Measurements from ENCODE around the gene ABT1. TPM values are rescaled to one million over a fixed set of nuclear protein-coding genes. Genes with fewer than 3 reads are reported as not detected.
"Not testable (repeated sequence)": the region's sequence is repeated elsewhere in the genome, so short reads cannot be mapped to it uniquely, and the experiment has no call there.

ABT1 gene
- polyA plus RNA-seq = 10 to 100 TPM in 1 of 2 donors, 1 to 10 TPM in 1; 7.9 to 17.8 TPM

DNA sequence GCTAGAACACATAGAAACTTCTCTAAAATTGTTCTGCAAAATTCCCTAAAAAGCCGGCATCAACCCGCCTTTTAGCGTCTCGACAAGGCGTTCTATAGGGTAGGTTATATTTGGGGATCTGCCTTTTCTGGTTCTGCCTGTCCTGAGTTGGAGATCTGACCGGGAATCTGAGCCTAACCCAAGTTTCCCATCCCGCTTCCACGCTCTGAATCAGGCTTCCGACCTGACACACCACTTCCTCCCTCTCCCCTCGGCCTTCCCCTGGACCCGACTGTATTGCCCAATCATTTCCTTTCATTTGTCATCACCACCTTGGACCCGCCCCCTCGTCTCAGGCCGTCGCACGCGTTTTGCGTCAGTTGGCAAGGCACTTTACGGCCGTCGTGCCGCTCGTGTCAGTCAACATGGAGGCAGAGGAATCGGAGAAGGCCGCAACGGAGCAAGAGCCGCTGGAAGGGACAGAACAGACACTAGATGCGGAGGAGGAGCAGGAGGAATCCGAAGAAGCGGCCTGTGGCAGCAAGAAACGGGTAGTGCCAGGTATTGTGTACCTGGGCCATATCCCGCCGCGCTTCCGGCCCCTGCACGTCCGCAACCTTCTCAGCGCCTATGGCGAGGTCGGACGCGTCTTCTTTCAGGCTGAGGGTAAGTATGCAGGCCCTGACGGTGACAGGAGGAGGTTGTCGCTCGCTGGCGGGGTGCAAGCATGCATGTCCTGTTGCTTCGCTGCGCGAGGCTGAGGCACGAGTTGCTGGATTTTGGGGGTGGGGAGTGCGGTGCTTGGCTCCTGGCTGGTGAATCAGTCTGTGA, at the start of gene ABT1:
Gene ABT1 (plus strand): TSS at position 375 of the 810 bp plus-strand sequence. CDS start 30 bp downstream, at position 405.
- Histone ChIP-seq H3K27ac (ENCODE audit: low read depth in 2 of 2, low read length in 1 of 2) (peak within 1 kb of the TSS; percentile 91 to 97), H3K36me3 (ENCODE audit: control insufficient read depth in 2 of 2, insufficient read depth in 2 of 2, low read length in 1 of 2) (peaks cover 0 to 9% of the 10 kb centered on the region in 2 donors), H3K9me3 (ENCODE audit: control insufficient read depth in 2 of 2, insufficient read depth in 1 of 2, low read depth in 1 of 2, low read length in 1 of 2) (no peaks in the 10 kb centered on the region), H3K4me3 (ENCODE audit: low read depth in 1 of 2, low read length in 2 of 2) (peak within 1 kb of the TSS; percentile 86 to 96), H3K27me3 (ENCODE audit: control insufficient read depth in 1 of 2, insufficient read depth in 2 of 2, low read length in 2 of 2) (no peaks in the 10 kb centered on the region), H3K4me1 (ENCODE audit: control insufficient read depth in 2 of 2, insufficient read depth in 2 of 2, low read length in 1 of 2) (peaks cover 6 to 10% of the 10 kb centered on the region in 2 donors)
- 0% methylated on average over 51 of the region's 51 CpGs for WGBS, 2 donors

DNA sequence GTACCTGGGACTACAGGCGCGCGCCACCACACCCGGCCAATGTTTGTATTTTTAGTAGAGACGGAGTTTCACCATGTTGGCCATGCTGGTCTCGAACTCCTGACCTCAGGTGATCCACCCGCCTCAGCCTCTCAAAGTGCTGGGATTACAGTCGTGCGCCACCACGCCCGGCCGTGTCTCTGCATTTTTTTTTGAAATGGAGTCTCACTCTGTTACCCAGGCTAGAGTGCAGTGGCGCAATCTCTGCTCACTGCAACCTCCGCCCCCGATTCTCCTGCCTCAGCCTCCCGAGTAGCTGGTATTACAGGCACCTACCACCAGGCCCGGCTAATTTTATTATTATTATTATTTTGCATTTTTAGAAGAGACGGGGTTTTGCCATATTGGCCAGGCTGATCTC, 49.4 kb upstream of the ABT1 start:
- H3K4me1 ChIP-seq (ENCODE audit: control insufficient read depth in 2 of 2, insufficient read depth in 2 of 2, low read length in 1 of 2); H3K36me3 ChIP-seq (ENCODE audit: control insufficient read depth in 2 of 2, insufficient read depth in 2 of 2, low read length in 1 of 2); H3K27ac ChIP-seq (ENCODE audit: low read depth in 2 of 2, low read length in 1 of 2); H3K4me3 ChIP-seq (ENCODE audit: low read depth in 1 of 2, low read length in 2 of 2); H3K9me3 ChIP-seq (ENCODE audit: control insufficient read depth in 2 of 2, insufficient read depth in 1 of 2, low read depth in 1 of 2, low read length in 1 of 2); H3K27me3 ChIP-seq (ENCODE audit: control insufficient read depth in 1 of 2, insufficient read depth in 2 of 2, low read length in 2 of 2): not testable (repeated sequence)
- 95 to 97% methylated on average over 18 of the region's 18 CpGs for WGBS, 2 donors

DNA sequence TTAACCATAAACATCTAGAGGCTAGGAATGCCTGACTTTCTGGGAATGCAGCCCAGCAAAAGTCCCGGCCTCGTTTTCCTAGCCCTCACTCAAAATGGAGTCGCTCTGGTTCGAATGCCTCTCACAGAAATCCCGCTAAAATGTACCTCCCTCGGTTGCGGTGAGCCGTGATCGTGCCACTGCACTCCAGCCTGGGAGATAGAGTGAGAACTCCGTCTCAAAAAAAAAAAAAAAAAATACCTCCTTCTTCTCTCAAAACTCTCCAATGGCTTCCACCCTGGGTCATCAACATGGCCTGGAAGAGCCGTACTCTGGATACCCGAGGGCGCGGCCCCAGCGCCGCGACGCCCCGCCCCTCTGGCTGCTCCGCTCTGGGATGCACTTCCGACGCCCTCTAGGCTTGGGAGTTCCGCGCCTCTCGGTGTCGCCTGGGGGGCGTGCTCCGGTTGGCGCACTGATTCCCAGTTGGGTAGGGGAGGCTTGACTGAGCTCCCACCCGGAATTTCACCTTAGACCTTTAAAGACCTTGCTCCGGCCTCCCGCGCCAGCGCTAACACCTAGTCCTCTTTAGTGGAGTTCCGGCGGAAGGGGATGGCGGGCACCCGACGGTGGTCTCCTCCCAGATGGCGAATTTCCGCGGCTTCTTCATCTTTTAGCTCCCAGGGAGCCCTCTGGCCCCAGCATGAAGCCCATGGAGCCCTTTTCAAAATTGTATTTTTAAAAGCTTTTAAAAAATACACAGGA, 46.3 kb upstream of the ABT1 start:
- Histone ChIP-seq H3K4me1 (ENCODE audit: control insufficient read depth in 2 of 2, insufficient read depth in 2 of 2, low read length in 1 of 2) (peaks cover 0 to 2% of the 10 kb centered on the region in 2 donors), H3K36me3 (ENCODE audit: control insufficient read depth in 2 of 2, insufficient read depth in 2 of 2, low read length in 1 of 2) (no peaks in the 10 kb centered on the region), H3K27ac (ENCODE audit: low read depth in 2 of 2, low read length in 1 of 2) (peak overlapping the region in 1 of 2 donors; percentile 16), H3K9me3 (ENCODE audit: control insufficient read depth in 2 of 2, insufficient read depth in 1 of 2, low read depth in 1 of 2, low read length in 1 of 2) (no peaks in the 10 kb centered on the region), H3K27me3 (ENCODE audit: control insufficient read depth in 1 of 2, insufficient read depth in 2 of 2, low read length in 2 of 2) (no peaks in the 10 kb centered on the region), H3K4me3 (ENCODE audit: low read depth in 1 of 2, low read length in 2 of 2) (peak overlapping the region; percentile 60 to 68)
- 5 to 9% methylated on average over 42 of the region's 42 CpGs for WGBS, 2 donors

- no peaks in the 10 kb centered on the region for H3K27me3 ChIP-seq (ENCODE audit: control insufficient read depth in 1 of 2, insufficient read depth in 2 of 2, low read length in 2 of 2)
- no peaks in the 10 kb centered on the region for H3K9me3 ChIP-seq (ENCODE audit: control insufficient read depth in 2 of 2, insufficient read depth in 1 of 2, low read depth in 1 of 2, low read length in 1 of 2)
- 87 to 94% methylated on average over 10 of the region's 10 CpGs for WGBS, 2 donors
- H3K27ac ChIP-seq (ENCODE audit: low read depth in 2 of 2, low read length in 1 of 2) = no peak overlapping the region
- peaks cover 0 to 2% of the 10 kb centered on the region in 2 donors for H3K4me1 ChIP-seq (ENCODE audit: control insufficient read depth in 2 of 2, insufficient read depth in 2 of 2, low read length in 1 of 2)
- no peak overlapping the region for H3K4me3 ChIP-seq (ENCODE audit: low read depth in 1 of 2, low read length in 2 of 2)
- no peaks in the 10 kb centered on the region for H3K36me3 ChIP-seq (ENCODE audit: control insufficient read depth in 2 of 2, insufficient read depth in 2 of 2, low read length in 1 of 2)
These were observed 44.5 kb upstream of the ABT1 start for GRCh38 chr6:26552205-26552604.

DNA sequence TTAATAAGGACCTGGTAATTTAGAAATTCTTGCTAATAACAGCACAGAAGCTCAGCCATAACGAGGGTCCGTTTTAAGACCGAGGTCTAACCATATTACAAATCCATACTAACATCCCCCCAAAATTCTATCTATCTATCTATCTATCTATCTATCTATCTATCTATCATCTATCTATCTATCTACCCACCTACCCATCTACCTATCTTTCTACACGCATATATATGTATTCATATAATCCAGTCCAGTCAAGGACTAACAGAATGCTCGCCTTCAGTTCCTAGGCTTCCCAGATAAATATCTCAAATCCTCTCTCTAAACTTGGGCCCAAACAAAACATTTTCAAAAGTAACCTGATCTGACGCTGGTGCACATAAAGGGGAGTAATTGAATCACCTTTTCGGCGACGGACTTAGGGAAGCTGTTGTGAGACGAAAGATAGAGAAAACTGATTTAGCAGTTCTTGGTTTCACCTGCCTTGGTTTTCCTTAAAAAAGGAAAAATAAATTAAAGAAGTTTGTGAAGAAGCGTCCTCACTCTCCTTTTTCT, 44.0 kb upstream of the ABT1 start:
- Histone ChIP-seq H3K4me3 (ENCODE audit: low read depth in 1 of 2, low read length in 2 of 2) (peak overlapping the region in 1 of 2 donors; percentile 64), H3K4me1 (ENCODE audit: control insufficient read depth in 2 of 2, insufficient read depth in 2 of 2, low read length in 1 of 2) (peaks cover 0 to 2% of the 10 kb centered on the region in 2 donors), H3K27me3 (ENCODE audit: control insufficient read depth in 1 of 2, insufficient read depth in 2 of 2, low read length in 2 of 2) (no peaks in the 10 kb centered on the region), H3K36me3 (ENCODE audit: control insufficient read depth in 2 of 2, insufficient read depth in 2 of 2, low read length in 1 of 2) (no peaks in the 10 kb centered on the region), H3K9me3 (ENCODE audit: control insufficient read depth in 2 of 2, insufficient read depth in 1 of 2, low read depth in 1 of 2, low read length in 1 of 2) (no peaks in the 10 kb centered on the region), H3K27ac (ENCODE audit: low read depth in 2 of 2, low read length in 1 of 2) (no peak overlapping the region)
- 48 to 53% methylated on average over 11 of the region's 11 CpGs for WGBS, 2 donors

DNA sequence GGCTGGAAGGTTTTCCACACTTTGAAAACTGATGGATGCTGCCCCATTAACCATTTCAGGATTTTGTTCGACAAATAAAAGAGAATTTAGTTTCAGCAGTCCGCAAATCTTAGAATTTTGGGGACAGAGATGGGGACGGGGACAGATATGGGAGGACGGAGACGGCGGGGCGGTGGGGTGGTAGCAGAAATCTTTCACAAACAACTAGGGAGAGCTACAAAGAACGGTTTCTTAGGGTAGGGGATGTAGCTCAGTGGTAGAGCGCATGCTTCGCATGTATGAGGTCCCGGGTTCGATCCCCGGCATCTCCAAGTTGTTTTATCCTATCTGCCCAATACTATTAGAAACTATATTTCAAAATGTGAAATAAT, 43.5 kb upstream of the ABT1 start:
- no peaks in the 10 kb centered on the region for H3K27me3 ChIP-seq (ENCODE audit: control insufficient read depth in 1 of 2, insufficient read depth in 2 of 2, low read length in 2 of 2)
- no peak overlapping the region for H3K27ac ChIP-seq (ENCODE audit: low read depth in 2 of 2, low read length in 1 of 2)
- peaks cover 0 to 2% of the 10 kb centered on the region in 2 donors for H3K4me1 ChIP-seq (ENCODE audit: control insufficient read depth in 2 of 2, insufficient read depth in 2 of 2, low read length in 1 of 2)
- no peaks in the 10 kb centered on the region for H3K36me3 ChIP-seq (ENCODE audit: control insufficient read depth in 2 of 2, insufficient read depth in 2 of 2, low read length in 1 of 2)
- no peaks in the 10 kb centered on the region for H3K9me3 ChIP-seq (ENCODE audit: control insufficient read depth in 2 of 2, insufficient read depth in 1 of 2, low read depth in 1 of 2, low read length in 1 of 2)
- peak overlapping the region in 1 of 2 donors; percentile 64 for H3K4me3 ChIP-seq (ENCODE audit: low read depth in 1 of 2, low read length in 2 of 2)
- WGBS, 2 donors = 0 to 2% methylated on average over 13 of the region's 13 CpGs

- Histone ChIP-seq H3K4me3 (ENCODE audit: low read depth in 1 of 2, low read length in 2 of 2) (peak overlapping the region; percentile 38 to 64), H3K36me3 (ENCODE audit: control insufficient read depth in 2 of 2, insufficient read depth in 2 of 2, low read length in 1 of 2) (no peaks in the 10 kb centered on the region), H3K27ac (ENCODE audit: low read depth in 2 of 2, low read length in 1 of 2) (peak overlapping the region; percentile 60 to 69), H3K4me1 (ENCODE audit: control insufficient read depth in 2 of 2, insufficient read depth in 2 of 2, low read length in 1 of 2) (peaks cover 0 to 2% of the 10 kb centered on the region in 2 donors), H3K9me3 (ENCODE audit: control insufficient read depth in 2 of 2, insufficient read depth in 1 of 2, low read depth in 1 of 2, low read length in 1 of 2) (no peaks in the 10 kb centered on the region), H3K27me3 (ENCODE audit: control insufficient read depth in 1 of 2, insufficient read depth in 2 of 2, low read length in 2 of 2) (no peaks in the 10 kb centered on the region)
- 0 to 1% methylated on average over 19 of the region's 19 CpGs for WGBS, 2 donors
These were observed 42.9 kb upstream of the ABT1 start for GRCh38 chr6:26553635-26554446.

DNA sequence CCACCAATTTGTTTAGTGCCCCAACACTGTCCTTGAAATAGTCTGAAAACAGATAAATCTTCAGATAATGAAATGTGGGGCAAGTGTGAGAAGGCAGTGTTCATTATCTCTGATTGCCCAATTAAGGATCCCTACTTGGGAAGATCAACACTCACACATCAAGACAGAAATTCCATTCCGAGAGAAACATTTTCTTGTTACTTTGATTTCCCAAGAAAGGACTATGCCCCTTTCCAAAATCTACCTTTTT, 42.4 kb upstream of the ABT1 start:
- Histone ChIP-seq H3K36me3 (ENCODE audit: control insufficient read depth in 2 of 2, insufficient read depth in 2 of 2, low read length in 1 of 2) (no peaks in the 10 kb centered on the region), H3K4me1 (ENCODE audit: control insufficient read depth in 2 of 2, insufficient read depth in 2 of 2, low read length in 1 of 2) (peaks cover 0 to 2% of the 10 kb centered on the region in 2 donors), H3K4me3 (ENCODE audit: low read depth in 1 of 2, low read length in 2 of 2) (peak overlapping the region in 1 of 2 donors; percentile 20), H3K27ac (ENCODE audit: low read depth in 2 of 2, low read length in 1 of 2) (no peak overlapping the region), H3K9me3 (ENCODE audit: control insufficient read depth in 2 of 2, insufficient read depth in 1 of 2, low read depth in 1 of 2, low read length in 1 of 2) (no peaks in the 10 kb centered on the region), H3K27me3 (ENCODE audit: control insufficient read depth in 1 of 2, insufficient read depth in 2 of 2, low read length in 2 of 2) (no peaks in the 10 kb centered on the region)
- 9 to 15% methylated on average over 1 of the region's 1 CpG for WGBS, 2 donors

All from esophagus (tissue), 2 donors.